GM12878 (cell line): Measurements from ENCODE around the gene MED22. TPM values are rescaled to one million over a fixed set of nuclear protein-coding genes. Genes with fewer than 3 reads are reported as not detected.
"Not testable (repeated sequence)": the region's sequence is repeated elsewhere in the genome, so short reads cannot be mapped to it uniquely, and the experiment has no call there.

Experiments used
- ATAC-seq: fragments of 200-7000 bp; cut with Tn5 transposase; 3 replicates; pipeline ENCODE4 v1.9.1; 2020; ENCODE audit warnings: mild to moderate bottlenecking, moderate library complexity
- BruUV-seq: library from RNA; stranded (reverse); fragments of 400-500 nt; replicated peaks from 2 replicates; lab custom pipeline; 2021; lab: Mats Ljungman, UMichigan
- CTCF ChIA-PET: fragments of 300-600 bp; sonication (Branson Sonifier 250); formaldehyde crosslinking; extraction: SDS; loops from one replicate; lab custom pipeline; 2021; ENCODE audit warnings: inconsistent platforms; lab: Yijun Ruan, JAX
- POLR2A ChIA-PET: fragments of 350-600 bp; formaldehyde crosslinking; extraction: SDS; loops from one replicate; lab custom pipeline; 2021; ENCODE audit warnings: inconsistent platforms; lab: Charles Lee
- RAD21 ChIA-PET: fragments of 300-600 bp; sonication (Branson Sonifier 250); formaldehyde crosslinking; loops from one replicate; lab custom pipeline; 2023; ENCODE audit warnings: antibody characterized with exemption; ENCODE audit not compliant: unreplicated experiment; lab: Charles Lee
- SMC1A ChIA-PET: fragments of 300-600 bp; sonication (Branson Sonifier 250); formaldehyde crosslinking; loops from one replicate; lab custom pipeline; 2023; ENCODE audit not compliant: unreplicated experiment, uncharacterized antibody; lab: Charles Lee
- DNase-seq: peaks from one replicate; pipeline ENCODE4 v3.0.0-alpha.2; 2011; ENCODE audit warnings: low read depth, low spot score
- FAIRE-seq: peaks from 3 replicates; lab custom pipeline; 2011; peaks lifted over from hg19 to GRCh38; lab: Jason Lieb, UNC
- H2AFZ ChIP-seq: 2 replicates; pipeline ENCODE4 v1.6.0; 2011; ENCODE audit warnings: low read depth, low read length, control low read depth; ENCODE audit not compliant: control insufficient read depth
- H3K27ac ChIP-seq: 2 replicates; pipeline ENCODE4 v1.5.1; 2011; ENCODE audit warnings: control low read depth; ENCODE audit not compliant: control insufficient read depth, insufficient read depth
- H3K27me3 ChIP-seq, 2 experiments: replicated peaks in 1 of 2; 2 replicates each; pipeline versions ENCODE4 v1.6.0 to v1.6.1; 2011; ENCODE audit warnings: low read length in 1 of 2; ENCODE audit not compliant: control insufficient read depth in 2 of 2, insufficient read depth in 2 of 2
- H3K36me3 ChIP-seq, 2 experiments: 2 replicates each; pipeline ENCODE4 v1.5.1; 2011; ENCODE audit warnings: low read length in 1 of 2; ENCODE audit not compliant: control insufficient read depth in 2 of 2, insufficient read depth in 2 of 2
- H3K4me1 ChIP-seq: 2 replicates; pipeline ENCODE4 v1.6.1; 2011; ENCODE audit warnings: mild to moderate bottlenecking, low read length, moderate library complexity, mixed read lengths; ENCODE audit not compliant: control insufficient read depth, insufficient read depth
- H3K4me2 ChIP-seq: 2 replicates; pipeline ENCODE4 v1.6.0; 2011; ENCODE audit warnings: control low read depth; ENCODE audit not compliant: control insufficient read depth, insufficient read depth
- H3K4me3 ChIP-seq: fragments of 200-600 bp; sonication (generic); 2 replicates; pipeline ENCODE4 v1.5.1; 2016
- H3K79me2 ChIP-seq: 2 replicates; pipeline ENCODE4 v1.6.0; 2011; ENCODE audit warnings: low read length; ENCODE audit not compliant: control insufficient read depth, insufficient read depth
- H3K9ac ChIP-seq: 2 replicates; pipeline ENCODE4 v1.8.0; 2011; ENCODE audit warnings: low read length, control low read depth, mixed read lengths; ENCODE audit not compliant: control insufficient read depth, insufficient read depth
- H3K9me3 ChIP-seq: replicated peaks from 3 replicates; pipeline ENCODE4 v1.5.1; 2011; ENCODE audit warnings: mild to moderate bottlenecking, low read length; ENCODE audit not compliant: control insufficient read depth, insufficient read depth
- H4K20me1 ChIP-seq: 2 replicates; pipeline ENCODE4 v1.6.0; 2011; ENCODE audit not compliant: control insufficient read depth, insufficient read depth
- ASH2L ChIP-seq: fragments of 300-600, 200-600 bp; sonication (generic); IDR thresholded peaks from 2 replicates; pipeline ENCODE4 v1.6.1; 2017; ENCODE audit warnings: low read depth, mild to moderate bottlenecking, borderline replicate concordance
- E4F1 ChIP-seq: fragments of 450-650 bp; IDR thresholded peaks from 2 replicates; pipeline ENCODE4 v1.6.1; 2018; ENCODE audit warnings: borderline replicate concordance, mild to moderate bottlenecking; ENCODE audit not compliant: partially characterized antibody
- EP300 ChIP-seq, 2 experiments: fragments of 150-350 bp in 1 of 2; IDR thresholded peaks; 2 replicates each; pipeline ENCODE4 v1.6.1; 2011 to 2012; ENCODE audit warnings: low read depth in 2 of 2, low read length in 2 of 2, borderline replicate concordance in 1 of 2, improper control_type of control experiment in 1 of 2, inconsistent platforms in 1 of 2; ENCODE audit not compliant: control insufficient read depth in 1 of 2
- NFYA ChIP-seq: IDR thresholded peaks from 2 replicates; pipeline ENCODE4 v1.6.1; 2011; ENCODE audit warnings: low read depth, mild to moderate bottlenecking, low read length, improper control_type of control experiment, borderline replicate concordance
- SIN3A ChIP-seq: IDR thresholded peaks from 2 replicates; pipeline ENCODE4 v1.6.1; 2012; ENCODE audit warnings: low read depth, low read length, improper control_type of control experiment
- SUZ12 ChIP-seq: fragments of 200-600 bp; sonication (generic); IDR thresholded peaks from one replicate; pipeline ENCODE4 v1.6.1; 2018; ENCODE audit warnings: antibody characterized with exemption, mild to moderate bottlenecking; ENCODE audit not compliant: unreplicated experiment
- TCF3 ChIP-seq: IDR thresholded peaks from 2 replicates; pipeline ENCODE4 v1.6.1; 2012; ENCODE audit warnings: low read depth, mild to moderate bottlenecking, low read length, borderline replicate concordance; ENCODE audit not compliant: insufficient read depth
- ZNF622 ChIP-seq: fragments of 450-650 bp; IDR thresholded peaks from 2 replicates; pipeline ENCODE4 v1.6.1; 2017; ENCODE audit warnings: mild to moderate bottlenecking, inconsistent platforms
- WGBS: methylation state at CpG from one replicate; pipeline ENCODE4 v1.1.6; 2016; ENCODE audit warnings: low lambda C conversion rate; ENCODE audit not compliant: insufficient replicate concordance, insufficient coverage; ENCODE audit errors: missing lambda C conversion rate; 5-methylcytosine and 5-hydroxymethylcytosine counted together
- in situ Hi-C: fragments of 300-500 bp; cut with MboI; formaldehyde crosslinking; loops from 9 replicates; pipeline ENCODE4 v1.14.3; 2018; ENCODE audit warnings: mixed read lengths
- intact Hi-C: fragments of 100-400 bp; cut with micrococcal nuclease; formaldehyde crosslinking; loops from one replicate; pipeline ENCODE4 v1.14.2; 2022; ENCODE audit not compliant: unreplicated experiment
- polyA plus RNA-seq, 11 experiments: library from polyadenylated mRNA; depleted of rRNA in 4 of 11; unstranded in 6 of 11; stranded (reverse) in 5 of 11; fragments of >200 nt; fragmentation: Nextera tagmentation in 4 of 11; fragmentation: Illumina TruSeq in 1 of 11; extraction: Ambion mirVana in 4 of 11; extraction: Trizol in 1 of 11; gene quantifications; 1 replicate in 1 of 11; 2 replicates in 10 of 11; pipeline versions ENCODE4 v1.2.1 to v1.2.3, GENCODE V29; 2011 to 2016; ENCODE audit warnings: inconsistent platforms in 2 of 11, missing spikeins in 2 of 11, low read depth in 1 of 11
- total RNA-seq, 4 experiments: library from RNA; depleted of rRNA in 3 of 4; stranded (reverse); fragments of >200 nt in 3 of 4; fragmentation: Illumina TruSeq in 1 of 4; extraction: Trizol in 1 of 4; gene quantifications; 2 replicates each; pipeline versions ENCODE4 v1.2.1 to v1.2.3, GENCODE V29; 2013 to 2021

Gene MED22
- total and polyA plus RNA-seq, 10 of the 15 experiments (the other 5 are each of a cell fraction or from before 2014, with no cell fraction given), result 1.4 to 42.1 (median 24.6) TPM

GRCh38 chr9:133377280-133377679 lies 29.3 kb upstream of the MED22 start:
- H3K4me2 ChIP-seq, BruUV-seq, H4K20me1 ChIP-seq, H3K9ac ChIP-seq, DNase-seq, H2AFZ ChIP-seq, H3K27me3 ChIP-seq, in situ Hi-C loops, H3K9me3 ChIP-seq, FAIRE-seq, H3K36me3 ChIP-seq, H3K27ac ChIP-seq, ATAC-seq, H3K4me3 ChIP-seq, H3K4me1 ChIP-seq: not testable (repeated sequence)
- RAD21 ChIA-PET, result interaction anchor here (1.1 to 1.6 kb wide), 2 partner anchors 17 to 29 kb away, joined by 4 read pairs; partner anchors contain the start of genes MED22 and RPL7A
- WGBS, result 89% methylated on average over 14 of the region's 14 CpGs
- intact Hi-C loops, result loop anchor here (5.0 kb wide), 1 partner anchor 40 kb away; the partner anchor contains the start of gene REXO4
- CTCF ChIA-PET, result interaction anchor here (1.2 to 1.8 kb wide), 6 partner anchors 10 to 138 kb away, joined by 3 to 4 read pairs (median 3); no protein-coding TSS in a partner anchor
- SMC1A ChIA-PET, result interaction anchor here (0.9 to 1.7 kb wide), 3 partner anchors 29 to 103 kb away, joined by 3 to 4 read pairs (median 3); partner anchors contain the start of genes MED22 and RPL7A
- H3K79me2 ChIP-seq, result peaks cover 36% of the 10 kb centered on the region
- POLR2A ChIA-PET, result interaction anchor here (0.8 to 2.9 kb wide), 5 partner anchors 12 to 1015 kb away, joined by 3 to 12 read pairs (median 4); partner anchors contain the start of genes MED22, REXO4, RPL7A and SURF1

- RAD21 ChIA-PET, result interaction anchor here (0.6 to 1.6 kb wide), 2 partner anchors 21 to 28 kb away, joined by 3 to 4 read pairs; partner anchors contain the start of genes MED22 and RPL7A
- FAIRE-seq (no peak), ATAC-seq (peak; percentile 94), DNase-seq (peak; percentile 73)
- peak within 1 kb of the TSS; percentile 86 for H2AFZ ChIP-seq
- peaks cover 0 to 3% of the 10 kb centered on the region in 2 experiments; a peak in 2 of 4 replicates for H3K36me3 ChIP-seq
- H3K9ac ChIP-seq, result peak within 1 kb of the TSS; percentile 93
- in situ Hi-C loops (no loop called here), intact Hi-C loops (loop anchor here (5.0 kb wide), 1 partner anchor 41 kb away; the partner anchor contains the start of gene REXO4)
- peak within 1 kb of the TSS; percentile 97 for H3K4me2 ChIP-seq
- peak within 1 kb of the TSS; percentile 78 for H3K27ac ChIP-seq
- H3K4me1 ChIP-seq, result peaks cover 18% of the 10 kb centered on the region
- no peaks in the 10 kb centered on the region; the same call in 2 of the 3 replicates for H3K9me3 ChIP-seq
- SMC1A ChIA-PET, result interaction anchor here (0.9 to 1.2 kb wide), 4 partner anchors 12 to 104 kb away, joined by 3 to 4 read pairs (median 4); partner anchors contain the start of genes MED22 and RPL7A
- H3K79me2 ChIP-seq, result peaks cover 49% of the 10 kb centered on the region
- no TSS peak for BruUV-seq
- no peaks in the 10 kb centered on the region for H3K27me3 ChIP-seq
- POLR2A ChIA-PET, result interaction anchor here (0.9 to 2.9 kb wide), 5 partner anchors 20 to 41 kb away, joined by 3 to 12 read pairs (median 9); partner anchors contain the start of genes MED22, REXO4, RPL7A and SURF1
- CTCF ChIA-PET, result interaction anchor here (0.6 to 1.8 kb wide), 9 partner anchors 10 to 939 kb away, joined by 3 to 5 read pairs (median 3); no protein-coding TSS in a partner anchor
- H3K4me3 ChIP-seq, result peak within 1 kb of the TSS; percentile 97
- H4K20me1 ChIP-seq, result peaks cover 7% of the 10 kb centered on the region
- 3% methylated on average over 54 of the region's 120 CpGs for WGBS
- TF ChIP-seq ZNF622, result no peak
- no peak for TF ChIP-seq E4F1
- TF ChIP-seq SIN3A, result peak; percentile 80
- TF ChIP-seq TCF3, result 0 out of 2 replicates have a peak, but pooled peaks have one; percentile 56
- no peak for TF ChIP-seq EP300 (IDR thresholded peaks at IDR 0.05; ENCODE audit: borderline replicate concordance in 1 of 2, control insufficient read depth in 1 of 2, low read depth in 2 of 2, low read length in 2 of 2)
- TF ChIP-seq ASH2L, result peak; percentile 72; the same call in 1 of the 2 replicates
- TF ChIP-seq NFYA, result no peak
- no peak for TF ChIP-seq SUZ12
These were observed 28.1 kb upstream of the MED22 start, which contains the start of the genes STKLD1 and SURF4 for GRCh38 chr9:133375724-133376654. Gene STKLD1, plus strand, starts transcription at chr9:133376366. Its CDS starts 108 bp downstream, at chr9:133376474. Gene SURF4, minus strand, starts transcription at chr9:133376060. Its CDS starts 91 bp downstream, at chr9:133375969.
